HL-60 (cell line): Measurements from ENCODE around the gene CPN1.
A peak's percentile ranks its signal among the peaks of the same experiment; 100 is the strongest.

Experiments used
- DNase-seq, 2 experiments: peaks; one replicate each; pipeline ENCODE4 v3.0.0-alpha.2; 2010 to 2020; ENCODE audit warnings: low read depth in 1 of 2, low spot score in 1 of 2
- H3K27ac ChIP-seq: fragments of 250-450 bp; sonication (Bioruptor Pico); replicated peaks from 2 replicates; pipeline ENCODE4 v1.5.1; 2020; ENCODE audit warnings: mild to moderate bottlenecking, moderate library complexity
- H3K27me3 ChIP-seq: fragments of 250-450 bp; sonication (Bioruptor Pico); 2 replicates; pipeline ENCODE4 v1.5.1; 2021; ENCODE audit warnings: mild to moderate bottlenecking, moderate library complexity; ENCODE audit not compliant: insufficient read depth, poor library complexity, severe bottlenecking
- H3K4me3 ChIP-seq: replicated peaks from 2 replicates; pipeline ENCODE4 v1.5.1; 2011; ENCODE audit warnings: mild to moderate bottlenecking, control low read depth, low read length; ENCODE audit not compliant: insufficient read depth
- CTCF ChIP-seq: IDR thresholded peaks from one replicate; pipeline ENCODE4 v1.5.1; 2011; ENCODE audit warnings: low read length, control low read depth, inconsistent platforms; ENCODE audit not compliant: insufficient read depth
- GABPA ChIP-seq: IDR thresholded peaks from 2 replicates; pipeline ENCODE4 v1.6.1; 2012; ENCODE audit warnings: low read depth
- POLR2AphosphoS5 ChIP-seq: IDR thresholded peaks from 2 replicates; pipeline ENCODE4 v1.6.1; 2012; ENCODE audit warnings: low read depth
- REST ChIP-seq: IDR thresholded peaks from 2 replicates; pipeline ENCODE4 v1.6.1; 2012; ENCODE audit warnings: low read depth; ENCODE audit not compliant: insufficient replicate concordance
- SPI1 ChIP-seq: IDR thresholded peaks from 2 replicates; pipeline ENCODE4 v1.6.1; 2012; ENCODE audit warnings: low read depth, mild to moderate bottlenecking, borderline replicate concordance

Gene CPN1

GRCh38 chr10:100008708-100009282 is 72.9 kb downstream of the CPN1 start:
- Histone ChIP-seq H3K27me3 (peaks cover 8% of the 10 kb centered on the region), H3K27ac (no peak overlapping the region), H3K4me3 (peak overlapping the region; percentile 62)
- no peak for DNase-seq
- TF ChIP-seq GABPA (no peak), CTCF (no peak), REST (no peak), SPI1 (no peak), POLR2AphosphoS5 (no peak)

GRCh38 chr10:100008142-100008522 is 73.5 kb downstream of the CPN1 start:
- no peak overlapping the region for H3K4me3 ChIP-seq
- H3K27ac ChIP-seq, result no peak overlapping the region
- peaks cover 8% of the 10 kb centered on the region for H3K27me3 ChIP-seq
- no peak for TF ChIP-seq REST
- TF ChIP-seq SPI1, result no peak
- no peak for TF ChIP-seq CTCF
- no peak for TF ChIP-seq POLR2AphosphoS5
- TF ChIP-seq GABPA, result no peak
- no peak for DNase-seq

GRCh38 chr10:100007231-100008141 is 74.2 kb downstream of the CPN1 start:
- Histone ChIP-seq H3K27ac (no peak overlapping the region), H3K4me3 (no peak overlapping the region), H3K27me3 (peaks cover 8% of the 10 kb centered on the region)
- no peak for DNase-seq
- no peak for TF ChIP-seq CTCF
